ENCODE measurements around the gene ONECUT3.
"Not testable (repeated sequence)": the region's sequence is repeated elsewhere in the genome, so short reads cannot be mapped to it uniquely, and the experiment has no call there.

Gene ONECUT3

GRCh38 chr19:1790054-1790792 lies 36.9 kb downstream of the ONECUT3 start:
- DNase-seq (ENCODE audit: extremely low read depth in 1 of 2, low read depth in 1 of 2): no peak

GRCh38 chr19:1791879-1792278 lies 38.6 kb downstream of the ONECUT3 start:
- DNase-seq (ENCODE audit: extremely low read depth in 1 of 2, low read depth in 1 of 2): no peak

GRCh38 chr19:1794424-1795172 lies 41.3 kb downstream of the ONECUT3 start:
- no peak for DNase-seq (ENCODE audit: extremely low read depth in 1 of 2, low read depth in 1 of 2)

- DNase-seq (ENCODE audit: extremely low read depth in 1 of 2, low read depth in 1 of 2): no peak
These were observed 43.3 kb downstream of the ONECUT3 start for GRCh38 chr19:1796395-1797142.

GRCh38 chr19:1797313-1797712 lies 44.0 kb downstream of the ONECUT3 start:
- DNase-seq (ENCODE audit: extremely low read depth in 1 of 2, low read depth in 1 of 2): not testable (repeated sequence)

- DNase-seq (ENCODE audit: extremely low read depth in 1 of 2, low read depth in 1 of 2): no peak
These were observed 46.5 kb downstream of the ONECUT3 start for GRCh38 chr19:1799695-1800342.

GRCh38 chr19:1804858-1805257 lies 51.6 kb downstream of the ONECUT3 start:
- DNase-seq (ENCODE audit: extremely low read depth in 1 of 2, low read depth in 1 of 2): no peak

GRCh38 chr19:1805401-1806183 lies 52.3 kb downstream of the ONECUT3 start:
- DNase-seq (ENCODE audit: extremely low read depth in 1 of 2, low read depth in 1 of 2): no peak

- DNase-seq (ENCODE audit: extremely low read depth in 1 of 2, low read depth in 1 of 2): no peak
These were observed 53.1 kb downstream of the ONECUT3 start for GRCh38 chr19:1806184-1807029.

- no peak for DNase-seq (ENCODE audit: extremely low read depth in 1 of 2, low read depth in 1 of 2)
These were observed 53.9 kb downstream of the ONECUT3 start for GRCh38 chr19:1807030-1807694.

GRCh38 chr19:1807695-1808394 lies 54.5 kb downstream of the ONECUT3 start:
- no peak for DNase-seq (ENCODE audit: extremely low read depth in 1 of 2, low read depth in 1 of 2)

GRCh38 chr19:1808395-1808731 lies 55.1 kb downstream of the ONECUT3 start:
- DNase-seq (ENCODE audit: extremely low read depth in 1 of 2, low read depth in 1 of 2): no peak

- DNase-seq (ENCODE audit: extremely low read depth in 1 of 2, low read depth in 1 of 2): no peak
These were observed 56.4 kb downstream of the ONECUT3 start for GRCh38 chr19:1809678-1810077.

- no peak for DNase-seq (ENCODE audit: extremely low read depth in 1 of 2, low read depth in 1 of 2)
These were observed 57.3 kb downstream of the ONECUT3 start for GRCh38 chr19:1810439-1811160.

- peak; percentile 11 to 24 for DNase-seq (ENCODE audit: extremely low read depth in 1 of 2, low read depth in 1 of 2)
These were observed 58.2 kb downstream of the ONECUT3 start for GRCh38 chr19:1811472-1811894.

- peak; percentile 4 to 64 for DNase-seq (ENCODE audit: extremely low read depth in 1 of 2, low read depth in 1 of 2)
These were observed 58.7 kb downstream of the ONECUT3 start, which contains the start of gene ATP8B3 for GRCh38 chr19:1811942-1812425. ATP8B3 (minus strand) TSS chr19:1812276; CDS start chr19:1811736, 540 bp downstream.

- peak; percentile 49 to 66 for DNase-seq (ENCODE audit: extremely low read depth in 1 of 2, low read depth in 1 of 2)
These were observed 59.3 kb downstream of the ONECUT3 start for GRCh38 chr19:1812426-1813191.

Measured in activated CD8-positive, alpha-beta memory T cell treated with anti-CD3 and anti-CD28 coated beads for 1 hour (primary cell).